Endothelial cell of umbilical vein (primary cell): ENCODE data around the gene BIK. TPM values are rescaled to one million over a fixed set of nuclear protein-coding genes. Genes with fewer than 3 reads are reported as not detected.

Source experiments
- BruUV-seq: library from RNA; stranded (reverse); fragments of 400-500 nt; replicated peaks from 2 replicates; lab custom pipeline; 2021; lab: Mats Ljungman, UMichigan
- CTCF ChIA-PET: fragments of 300-600, 350-600 bp; sonication (Branson Sonifier 250); formaldehyde crosslinking; loops from one replicate; lab custom pipeline; 2021; ENCODE audit warnings: antibody characterized with exemption, inconsistent platforms; lab: Charles Lee
- POLR2A ChIA-PET: fragments of 300-600, 350-600 bp; sonication (Branson Sonifier 250); formaldehyde crosslinking; loops from one replicate; lab custom pipeline; 2021; ENCODE audit warnings: antibody characterized with exemption, inconsistent platforms; lab: Charles Lee
- DNase-seq: peaks from one replicate; pipeline ENCODE4 v3.0.0-alpha.2; 2011; ENCODE audit warnings: low read depth, low spot score
- FAIRE-seq: peaks from 2 replicates; lab custom pipeline; 2011; peaks lifted over from hg19 to GRCh38; lab: Jason Lieb, UNC
- H2AFZ ChIP-seq: 2 replicates; pipeline ENCODE4 v1.6.0; 2012; ENCODE audit warnings: low read depth, low read length, control low read depth, inconsistent platforms
- H3K27ac ChIP-seq: 2 replicates; pipeline ENCODE4 v1.5.1; 2011; ENCODE audit warnings: low read depth, mild to moderate bottlenecking, control low read depth, low read length, moderate library complexity; ENCODE audit not compliant: insufficient read depth
- H3K27me3 ChIP-seq, 2 experiments: 2 replicates each; pipeline versions ENCODE4 v1.6.0 to v1.6.1; 2011; ENCODE audit warnings: low read length in 2 of 2, mixed read lengths in 1 of 2; ENCODE audit not compliant: control insufficient read depth in 2 of 2, insufficient read depth in 2 of 2
- H3K36me3 ChIP-seq, 2 experiments: 2 replicates in 1 of 2; 3 replicates in 1 of 2; pipeline ENCODE4 v1.5.1; 2011; ENCODE audit warnings: low read length in 2 of 2, mild to moderate bottlenecking in 1 of 2, moderate library complexity in 1 of 2; ENCODE audit not compliant: control insufficient read depth in 2 of 2, insufficient read depth in 2 of 2; ENCODE audit errors: extremely low read depth in 1 of 2
- H3K4me1 ChIP-seq: 3 replicates; pipeline ENCODE4 v1.5.1; 2011; ENCODE audit warnings: mild to moderate bottlenecking, low read length; ENCODE audit not compliant: control insufficient read depth, insufficient read depth; ENCODE audit errors: extremely low read depth
- H3K4me2 ChIP-seq: 2 replicates; pipeline ENCODE4 v1.6.1; 2011; ENCODE audit warnings: low read length, control low read depth, mixed read lengths; ENCODE audit not compliant: insufficient read depth
- H3K4me3 ChIP-seq, 3 experiments: fragments of 200-600 bp in 1 of 3; sonication (generic), shearing (Covaris generic) in 1 of 3; replicated peaks in 1 of 3; 2 replicates each; pipeline ENCODE4 v1.5.1; 2011 to 2016; ENCODE audit warnings: control low read depth in 3 of 3, low read length in 3 of 3, mild to moderate bottlenecking in 2 of 3, inconsistent platforms in 1 of 3, low read depth in 1 of 3, moderate library complexity in 1 of 3; ENCODE audit not compliant: insufficient read depth in 1 of 3
- H3K79me2 ChIP-seq: 2 replicates; pipeline ENCODE4 v1.6.0; 2012; ENCODE audit warnings: low read length, inconsistent platforms; ENCODE audit not compliant: control insufficient read depth, insufficient read depth
- H3K9ac ChIP-seq: replicated peaks from 2 replicates; pipeline ENCODE3; 2011; ENCODE audit warnings: low read length, control low read depth; ENCODE audit not compliant: insufficient read depth; ENCODE audit errors: extremely low read depth
- H3K9me1 ChIP-seq: replicated peaks from 3 replicates; pipeline ENCODE4 v1.6.0; 2011; ENCODE audit warnings: mild to moderate bottlenecking, low read length; ENCODE audit not compliant: control insufficient read depth, insufficient read depth; ENCODE audit errors: extremely low read depth
- H3K9me3 ChIP-seq: replicated peaks from 2 replicates; pipeline ENCODE4 v1.5.1; 2012; ENCODE audit warnings: low read length, inconsistent platforms; ENCODE audit not compliant: control insufficient read depth, insufficient read depth
- H4K20me1 ChIP-seq: replicated peaks from 2 replicates; pipeline ENCODE3; 2011; ENCODE audit warnings: mild to moderate bottlenecking, low read length; ENCODE audit not compliant: control insufficient read depth, insufficient read depth; ENCODE audit errors: extremely low read depth
- MAX ChIP-seq: IDR thresholded peaks from 2 replicates; pipeline ENCODE4 v1.6.1; 2011; ENCODE audit not compliant: insufficient read depth, insufficient read length
- POLR2A ChIP-seq: IDR thresholded peaks from 2 replicates; pipeline ENCODE4 v1.6.1; 2012; ENCODE audit warnings: low read depth, mild to moderate bottlenecking, control low read depth, low read length
- POLR2AphosphoS5 ChIP-seq: IDR thresholded peaks from 2 replicates; pipeline ENCODE4 v1.6.1; 2012; ENCODE audit warnings: low read depth, mild to moderate bottlenecking, control low read depth, low read length, moderate library complexity; ENCODE audit not compliant: insufficient read depth
- dilution Hi-C: fragments of 300-500 bp; cut with MboI; formaldehyde crosslinking; loops from one replicate; pipeline ENCODE4 v1.15.0; 2019; ENCODE audit warnings: low sequenced_read_pairs; ENCODE audit not compliant: extremely low pct_ligation_motif_present
- intact Hi-C: fragments of 100-400 bp; cut with micrococcal nuclease; formaldehyde crosslinking; loops from one replicate; pipeline ENCODE4 v1.10.0; 2022
- polyA plus RNA-seq, 4 experiments: library from polyadenylated mRNA; depleted of rRNA in 3 of 4; stranded (reverse) in 3 of 4; unstranded in 1 of 4; fragments of >200 nt; gene quantifications; 2 replicates each; pipeline versions ENCODE4 v1.2.1 to v1.2.3, GENCODE V29; 2011 to 2012; ENCODE audit warnings: missing spikeins in 1 of 4
- total RNA-seq: library from RNA; stranded (reverse); gene quantifications from 2 replicates; pipeline ENCODE4 v1.2.3, GENCODE V29; 2021

Gene BIK
- total and polyA plus RNA-seq, 2 donors (not counting 3 experiments of a cell fraction or from before 2014, with no cell fraction given): 0.49 to 0.95 TPM

GRCh38 chr22:43177479-43177878 is 66.9 kb downstream of the BIK start:
- ChIA-PET CTCF (interaction anchor here (1.4 kb wide), 1 partner anchor 10 kb away, joined by 3 read pairs; no protein-coding TSS in a partner anchor), POLR2A (no interaction called here)
- Histone ChIP-seq H3K27ac (no peak overlapping the region), H3K4me2 (no peak overlapping the region), H2AFZ (no peak overlapping the region), H3K9ac (no peak overlapping the region), H3K27me3 (no peaks in the 10 kb centered on the region), H3K4me1 (no peaks in the 10 kb centered on the region), H4K20me1 (no peaks in the 10 kb centered on the region), H3K4me3 (no peak overlapping the region), H3K9me1 (no peaks in the 10 kb centered on the region), H3K79me2 (no peaks in the 10 kb centered on the region), H3K9me3 (no peaks in the 10 kb centered on the region), H3K36me3 (peaks cover 9 to 17% of the 10 kb centered on the region in 2 experiments)
- TF ChIP-seq MAX (no peak), POLR2A (no peak), POLR2AphosphoS5 (no peak)
- dilution Hi-C loops (no loop called here), intact Hi-C loops (no loop called here)
- FAIRE-seq: no peak
- BruUV-seq: no TSS peak
- DNase-seq: no peak

Other genes starting within 250 kb of the BIK start
- gene PACSIN2, start 95.6 kb upstream of the BIK start, total RNA-seq: 63.9 and 64.5 TPM in 2 replicates
- gene PACSIN2, start 95.6 kb upstream of the BIK start, polyA plus RNA-seq: 37.7 and 46.2 TPM in 2 replicates
- gene TTLL1, start 21.4 kb upstream of the BIK start, total RNA-seq: 9.0 and 11.2 TPM in 2 replicates
- 16.3 and 17.0 TPM in 2 replicates for gene TTLL1, start 21.4 kb upstream of the BIK start, polyA plus RNA-seq
- gene MCAT, start 32.6 kb downstream of the BIK start, total RNA-seq: 16.9 and 17.8 TPM in 2 replicates
- 23.2 and 26.9 TPM in 2 replicates for gene MCAT, start 32.6 kb downstream of the BIK start, polyA plus RNA-seq
- gene TSPO, start 40.8 kb downstream of the BIK start, total RNA-seq: 328 and 346 TPM in 2 replicates
- 720 and 1,228 TPM in 2 replicates for gene TSPO, start 40.8 kb downstream of the BIK start, polyA plus RNA-seq
- 32.9 and 36.5 TPM in 2 replicates for gene TTLL12, start 76.4 kb downstream of the BIK start, total RNA-seq
- gene TTLL12, start 76.4 kb downstream of the BIK start, polyA plus RNA-seq: 26.2 and 30.1 TPM in 2 replicates
- not detected in 2 replicates for gene SCUBE1, start 232.6 kb downstream of the BIK start, total RNA-seq
- 0.07 TPM in 1 of 2 replicates, not detected in the other for gene SCUBE1, start 232.6 kb downstream of the BIK start, polyA plus RNA-seq